ENCODE data around the gene NFATC3.

GRCh38 chr16:68047987-68048386 is 37.2 kb upstream of the NFATC3 start:
- TF ChIP-seq CTCF (IDR thresholded peaks at IDR 0.05; ENCODE audit: insufficient read depth, low read length) (no peak), GABPA (IDR thresholded peaks at IDR 0.05; ENCODE audit: low read depth) (no peak), POLR2AphosphoS5 (IDR thresholded peaks at IDR 0.05; ENCODE audit: low read depth) (no peak), REST (IDR thresholded peaks at IDR 0.05; ENCODE audit: insufficient replicate concordance, low read depth) (no peak)

All from HL-60 (cell line).